SW480 (cell line): Measurements from ENCODE around the gene PHF14.

Experiments used
- DNase-seq: peaks from one replicate; pipeline ENCODE4 v3.0.0-alpha.2; 2016; ENCODE audit warnings: low spot score

The PHF14 gene

GRCh38 chr7:11120068-11120664, 146.5 kb downstream of the PHF14 start:
- DNase-seq: no peak

- DNase-seq: no peak
These were observed 147.1 kb downstream of the PHF14 start for GRCh38 chr7:11120675-11121220.

- no peak for DNase-seq
These were observed 151.3 kb downstream of the PHF14 start for GRCh38 chr7:11124856-11125559.

DNA sequence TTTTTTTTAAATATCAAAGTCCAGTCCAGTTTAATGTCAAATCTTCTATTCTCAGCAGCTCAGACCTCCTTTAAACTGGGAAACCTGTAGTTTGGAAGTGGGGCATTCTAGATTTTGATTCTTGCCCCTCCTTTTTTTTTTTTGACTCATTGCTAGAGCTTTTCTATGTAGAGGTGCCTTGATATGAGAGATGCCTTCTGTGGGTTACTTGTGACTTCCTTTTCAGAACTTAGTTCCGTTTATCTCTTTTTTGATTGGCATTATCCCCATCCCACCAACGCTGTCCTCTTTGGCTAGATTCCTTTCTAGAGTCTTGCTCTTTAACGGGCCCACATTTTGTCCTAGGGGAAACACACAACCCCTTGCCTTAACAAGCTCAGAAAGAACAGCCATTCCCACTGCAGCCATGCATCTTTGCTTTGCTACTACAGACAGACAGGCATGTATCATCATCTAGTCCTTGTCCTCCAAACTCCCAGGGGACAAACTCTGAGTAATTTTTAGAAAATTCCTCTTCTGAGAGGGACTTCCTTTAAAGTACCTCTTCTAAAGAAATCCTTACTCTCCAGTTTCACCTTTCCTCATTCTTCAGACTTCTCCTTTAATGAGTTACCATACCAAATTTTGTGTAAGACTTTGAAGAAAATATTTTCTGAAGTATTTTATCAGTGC, 153.6 kb downstream of the PHF14 start:
- DNase-seq: no peak

GRCh38 chr7:11127988-11128387, 154.3 kb downstream of the PHF14 start:
- no peak for DNase-seq

- no peak for DNase-seq
These were observed 154.8 kb downstream of the PHF14 start for GRCh38 chr7:11128498-11128897.

DNA sequence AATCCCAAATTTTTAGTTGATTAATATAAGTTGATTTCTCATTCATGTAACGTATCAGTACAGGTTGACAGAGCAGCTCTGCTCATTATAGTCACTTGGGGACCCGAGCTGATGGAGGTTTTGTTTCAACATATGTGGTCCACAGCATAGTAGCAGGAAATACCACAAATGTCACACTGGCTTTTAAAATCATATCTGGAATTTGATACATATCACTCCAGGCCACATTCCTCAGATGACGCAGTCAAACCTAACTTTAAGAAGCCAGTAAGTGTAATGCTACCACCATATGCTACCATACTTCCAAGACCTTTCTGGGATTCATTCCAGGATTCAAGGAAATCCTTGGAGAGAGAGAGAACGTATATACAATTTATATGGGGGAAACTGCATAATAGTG, 156.3 kb downstream of the PHF14 start:
- no peak for DNase-seq

DNA sequence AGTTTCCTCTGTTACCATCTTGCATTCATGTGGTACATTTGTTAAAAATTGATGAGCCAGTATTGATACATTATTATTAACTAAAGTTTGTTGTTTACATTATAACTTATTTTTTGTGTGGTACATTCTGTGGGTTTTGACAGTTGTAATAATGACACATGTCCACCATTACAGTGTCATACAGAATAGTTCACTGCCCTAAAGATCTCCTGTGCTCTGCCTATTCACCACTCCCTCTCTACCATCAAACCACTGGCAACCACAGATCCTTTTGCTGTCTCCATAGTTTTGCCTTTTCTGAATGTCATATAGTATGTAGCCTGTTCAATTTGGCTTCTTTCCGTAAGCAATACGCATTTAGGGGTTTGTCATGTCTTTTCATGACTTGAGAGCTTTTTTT, 156.9 kb downstream of the PHF14 start:
- no peak for DNase-seq

GRCh38 chr7:11133436-11133959, 159.8 kb downstream of the PHF14 start:
- DNase-seq: no peak

- no peak for DNase-seq
These were observed 161.9 kb downstream of the PHF14 start for GRCh38 chr7:11135573-11135972.

- no peak for DNase-seq
These were observed 167.9 kb downstream of the PHF14 start for GRCh38 chr7:11141541-11141940.

DNA sequence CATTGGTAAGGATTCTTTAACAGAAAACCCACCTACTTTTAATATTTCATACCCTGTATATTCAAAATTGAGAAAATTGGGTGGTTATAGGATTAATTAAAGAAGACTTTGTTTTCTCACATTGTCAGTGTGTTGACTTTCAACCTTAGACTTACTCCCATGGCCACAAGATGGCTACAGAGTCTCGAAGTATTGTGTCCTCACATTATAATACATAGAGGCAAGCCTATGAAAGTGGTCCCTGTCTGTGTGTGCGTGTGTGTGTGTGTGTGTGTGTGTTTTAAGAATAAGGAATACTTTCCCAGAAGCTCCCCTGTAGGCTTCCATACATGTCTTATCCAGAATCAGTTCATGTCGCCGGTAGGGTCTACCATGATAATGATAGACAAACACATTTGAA, 180.0 kb downstream of the PHF14 start:
- no peak for DNase-seq

GRCh38 chr7:11155883-11156282, 182.2 kb downstream of the PHF14 start:
- no peak for DNase-seq

- no peak for DNase-seq
These were observed 187.8 kb downstream of the PHF14 start for GRCh38 chr7:11161499-11161898.

DNA sequence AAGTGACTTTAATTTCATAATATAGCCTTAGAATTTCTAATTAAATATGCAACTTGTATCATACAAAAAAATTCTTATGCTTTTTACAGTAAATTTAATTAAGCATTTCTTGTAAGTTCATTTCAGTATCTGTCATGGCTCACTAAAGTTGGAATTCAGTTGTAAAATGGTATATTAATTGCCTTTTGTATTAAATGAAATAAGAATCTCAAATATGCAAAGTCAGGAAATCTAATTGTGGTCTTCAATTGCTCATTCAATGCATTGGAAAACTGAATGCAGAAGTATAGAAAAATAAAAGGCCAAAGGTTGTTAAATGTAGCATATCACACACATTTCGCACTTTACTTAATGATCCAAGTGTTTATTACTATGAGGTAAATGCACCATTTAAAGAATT, 189.5 kb downstream of the PHF14 start:
- no peak for DNase-seq

- DNase-seq: no peak
These were observed 192.4 kb downstream of the PHF14 start for GRCh38 chr7:11166051-11166450.

- DNase-seq: no peak
These were observed 195.0 kb downstream of the PHF14 start for GRCh38 chr7:11168650-11169170.

DNA sequence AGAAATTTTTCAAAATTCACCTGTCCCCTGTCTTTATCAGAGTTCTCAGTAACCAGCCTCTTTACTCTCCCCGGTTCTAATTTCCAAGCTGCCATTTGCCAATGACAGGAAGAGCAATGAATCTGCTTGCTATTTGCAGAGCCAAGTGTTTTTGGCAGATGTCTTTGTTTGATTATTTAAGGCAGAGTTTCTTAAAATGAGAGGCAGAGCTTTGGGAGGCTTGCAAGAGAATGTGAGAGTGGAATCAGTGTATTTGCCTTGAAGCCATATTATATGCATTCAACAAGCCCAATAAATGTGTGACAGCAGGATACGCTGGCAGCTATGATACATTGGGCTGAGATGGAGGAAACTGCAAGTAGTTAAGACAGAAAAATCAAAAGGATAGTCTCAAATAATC, 196.5 kb downstream of the PHF14 start:
- no peak for DNase-seq

DNA sequence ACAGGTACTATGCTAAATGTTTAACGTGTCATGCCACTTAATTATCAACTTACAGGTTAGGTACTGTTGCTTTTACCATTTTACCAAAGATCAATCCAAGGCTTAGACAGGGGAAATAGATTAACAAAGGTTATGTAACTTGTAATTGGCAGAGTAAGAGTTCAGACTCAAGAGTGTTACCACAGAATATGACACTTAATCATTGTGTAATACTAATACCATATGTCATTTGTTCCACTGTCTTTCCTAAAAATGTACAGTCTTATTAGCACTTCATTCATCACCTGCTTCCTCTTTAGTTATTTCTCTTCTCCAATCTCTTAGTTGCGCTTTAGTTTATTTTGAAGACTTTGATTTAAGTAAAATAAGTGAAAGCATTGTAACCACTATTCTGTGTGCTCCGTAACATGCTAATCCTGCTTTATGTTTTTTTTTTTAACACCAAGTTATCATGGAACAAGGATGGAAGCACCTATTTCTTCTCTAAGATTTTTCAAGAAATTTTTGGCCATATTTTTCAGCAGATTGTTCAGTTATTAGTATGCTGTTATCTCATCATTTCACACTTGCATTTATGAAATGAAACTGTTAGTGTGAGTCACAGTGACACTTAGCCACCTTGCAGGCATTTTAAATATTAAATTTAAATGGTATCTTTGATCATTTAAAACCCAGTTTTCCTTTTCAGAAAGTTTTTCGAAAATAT, 197.3 kb downstream of the PHF14 start:
- no peak for DNase-seq

DNA sequence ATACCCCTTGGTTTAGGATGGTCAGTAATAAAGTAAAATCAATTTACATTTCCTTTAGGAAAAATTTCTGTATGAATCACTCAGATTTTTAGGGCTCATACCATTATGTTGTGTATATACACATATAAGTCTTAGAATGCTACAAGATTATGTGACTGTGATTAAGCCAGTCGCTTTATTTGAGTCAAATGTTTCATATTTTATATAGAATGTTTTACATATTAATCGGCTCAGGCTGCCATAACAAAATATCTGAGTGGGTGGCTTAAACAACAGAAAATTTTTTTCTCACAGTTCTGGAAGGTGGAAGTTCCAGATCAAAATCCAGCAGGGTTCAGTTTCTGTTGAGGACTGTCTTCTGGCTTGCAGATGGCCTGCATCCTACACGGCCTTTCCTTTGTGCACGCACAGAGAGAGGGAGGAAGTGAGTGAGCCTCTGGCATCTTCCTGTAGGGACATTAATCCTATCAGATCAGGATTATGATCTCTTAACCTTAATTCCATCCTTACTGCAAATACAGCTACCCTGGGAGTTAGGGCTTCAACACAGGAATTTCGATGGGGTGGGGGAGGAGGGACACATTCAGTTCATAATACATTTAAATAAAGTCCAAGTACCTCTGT, 198.0 kb downstream of the PHF14 start:
- no peak for DNase-seq

DNA sequence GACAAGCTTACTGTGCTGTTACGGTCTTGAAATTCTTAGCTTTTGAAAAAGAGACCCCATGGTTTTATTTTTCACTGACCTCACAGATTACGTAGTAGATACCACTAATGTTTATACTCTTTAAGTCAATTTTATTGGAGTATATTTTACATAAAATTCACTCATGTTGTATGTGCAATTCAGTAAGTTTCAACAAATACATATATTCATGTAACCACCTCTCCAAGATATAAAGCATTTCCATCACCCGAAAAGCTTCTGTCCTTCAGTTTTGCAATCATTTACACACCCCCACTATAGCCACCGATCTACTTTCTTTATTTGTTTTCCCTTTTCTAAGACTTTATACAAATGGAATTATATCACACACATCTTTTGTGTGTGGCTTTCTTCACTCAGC, 199.2 kb downstream of the PHF14 start:
- DNase-seq: no peak

DNA sequence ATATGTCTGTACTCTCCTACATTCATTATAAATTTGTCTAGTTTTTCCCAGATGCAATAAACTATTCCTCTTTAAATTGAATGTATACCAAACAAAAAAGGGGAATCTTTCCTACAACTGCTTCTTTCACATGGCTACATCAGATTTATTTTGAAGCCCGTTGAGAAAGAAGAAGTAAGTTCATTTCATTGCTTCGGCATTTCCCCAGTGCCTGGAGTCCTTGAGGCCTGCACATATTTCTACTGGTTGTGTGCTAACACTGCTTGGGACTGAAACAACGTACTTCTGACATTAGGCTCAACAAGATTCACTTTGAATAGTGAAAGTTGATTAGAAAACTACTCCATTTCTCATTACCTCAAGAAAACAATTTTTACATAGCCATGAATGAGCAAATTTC, 201.7 kb downstream of the PHF14 start:
- no peak for DNase-seq
